IPS-18c (cell line): ENCODE measurements around the gene SULF2.

Source experiments
- H3K4me3 ChIP-seq: 2 replicates; pipeline ENCODE4 v1.7.0; 2013; ENCODE audit warnings: low read depth, mild to moderate bottlenecking, low read length, moderate library complexity; ENCODE audit not compliant: insufficient read depth
- H3K9me3 ChIP-seq: one replicate; pipeline ENCODE4 v1.6.1; 2013; ENCODE audit warnings: mild to moderate bottlenecking, low read length, moderate library complexity; ENCODE audit not compliant: control insufficient read depth, insufficient read depth

The SULF2 gene

DNA sequence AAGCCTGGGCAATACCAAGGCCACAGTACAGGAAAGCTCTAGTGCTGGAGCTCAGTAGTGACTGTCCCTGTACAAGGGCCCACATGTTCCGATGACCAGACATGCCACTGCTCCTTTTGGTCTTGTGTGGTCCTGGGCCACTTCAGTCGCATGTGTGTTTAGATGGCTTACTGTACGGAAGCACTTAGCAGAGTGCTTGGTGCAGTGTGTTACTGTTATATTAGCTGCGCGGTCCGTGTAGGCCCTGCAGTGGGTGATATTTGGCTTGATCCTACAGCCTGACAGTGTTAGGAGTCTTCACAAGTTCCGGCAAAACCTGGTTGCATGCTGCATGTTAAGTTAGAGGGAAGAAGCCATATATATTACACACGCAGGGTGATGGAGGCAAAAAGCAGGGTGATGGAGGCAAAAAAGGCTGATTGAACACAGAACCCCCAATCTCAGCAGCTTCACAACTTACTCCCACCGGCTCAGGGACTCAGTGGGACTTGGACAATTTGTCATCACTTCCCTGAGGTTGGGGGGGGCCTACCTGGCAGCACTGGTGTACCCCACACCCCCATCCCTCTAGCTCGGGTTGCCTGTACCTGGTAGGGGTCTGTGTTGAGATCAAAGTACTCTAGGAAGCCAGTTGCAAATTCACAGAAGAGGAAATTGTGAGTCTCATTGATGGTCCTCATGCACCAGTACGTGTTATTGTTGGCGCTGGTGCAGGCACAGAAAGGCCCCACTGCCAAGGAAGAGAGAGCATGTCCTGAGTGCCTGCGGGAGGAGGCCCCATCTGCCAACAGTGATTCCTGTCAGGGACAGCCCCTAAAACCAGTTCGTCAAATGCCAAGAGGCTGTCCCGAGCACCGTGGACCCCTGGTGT lies 122.6 kb downstream of the SULF2 start:
- H3K4me3 ChIP-seq, result no peak overlapping the region

DNA sequence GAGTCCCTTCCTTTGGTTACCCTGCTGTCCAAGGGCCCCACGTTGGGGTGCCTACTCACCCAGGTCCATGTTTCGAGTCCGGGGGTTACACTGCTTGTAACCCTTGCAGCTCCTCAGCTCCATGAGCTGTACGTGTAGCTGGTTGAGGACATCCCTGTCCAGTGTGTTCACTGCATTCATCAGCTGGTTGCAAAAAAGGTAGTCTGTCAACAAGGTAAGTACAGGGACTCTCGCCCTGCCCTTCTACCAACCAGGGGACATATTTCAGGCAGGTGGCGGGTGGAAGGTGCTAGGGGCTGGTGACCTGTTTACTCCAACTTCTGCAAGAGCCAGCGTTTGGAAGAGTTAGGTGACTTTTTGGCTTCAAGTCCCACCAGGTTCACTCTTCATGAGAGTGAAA lies 123.6 kb downstream of the SULF2 start:
- no peaks in the 10 kb centered on the region for H3K9me3 ChIP-seq
- no peak overlapping the region for H3K4me3 ChIP-seq

More for the DNA sequence above, 122.6 kb downstream of the SULF2 start:
- no peaks in the 10 kb centered on the region for H3K9me3 ChIP-seq

GRCh38 chr20:47660983-47661700 lies 124.1 kb downstream of the SULF2 start:
- Histone ChIP-seq H3K4me3 (no peak overlapping the region), H3K9me3 (no peaks in the 10 kb centered on the region)

DNA sequence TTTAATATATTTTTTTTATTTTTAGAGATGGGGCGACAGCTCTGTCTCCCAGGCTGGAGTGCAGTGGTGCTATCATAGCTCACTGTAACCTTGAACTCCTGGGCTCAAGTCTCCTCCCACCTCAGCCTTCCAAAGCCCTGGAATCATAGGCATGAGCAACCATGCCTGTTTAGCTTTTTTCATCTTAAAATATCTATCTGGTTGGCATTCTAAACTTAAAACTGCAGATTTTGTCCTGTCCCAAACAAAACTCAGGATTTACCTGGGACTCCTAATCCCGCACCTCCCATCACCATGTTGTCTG lies 124.7 kb downstream of the SULF2 start:
- Histone ChIP-seq H3K9me3 (no peaks in the 10 kb centered on the region), H3K4me3 (no peak overlapping the region)

- no peak overlapping the region for H3K4me3 ChIP-seq
These were observed 125.2 kb downstream of the SULF2 start for GRCh38 chr20:47659904-47660601.

GRCh38 chr20:47656318-47656717 lies 129.0 kb downstream of the SULF2 start:
- H3K4me3 ChIP-seq, result no peak overlapping the region
- H3K9me3 ChIP-seq, result no peaks in the 10 kb centered on the region

More at GRCh38 chr20:47659904-47660601, 125.2 kb downstream of the SULF2 start:
- no peaks in the 10 kb centered on the region for H3K9me3 ChIP-seq

DNA sequence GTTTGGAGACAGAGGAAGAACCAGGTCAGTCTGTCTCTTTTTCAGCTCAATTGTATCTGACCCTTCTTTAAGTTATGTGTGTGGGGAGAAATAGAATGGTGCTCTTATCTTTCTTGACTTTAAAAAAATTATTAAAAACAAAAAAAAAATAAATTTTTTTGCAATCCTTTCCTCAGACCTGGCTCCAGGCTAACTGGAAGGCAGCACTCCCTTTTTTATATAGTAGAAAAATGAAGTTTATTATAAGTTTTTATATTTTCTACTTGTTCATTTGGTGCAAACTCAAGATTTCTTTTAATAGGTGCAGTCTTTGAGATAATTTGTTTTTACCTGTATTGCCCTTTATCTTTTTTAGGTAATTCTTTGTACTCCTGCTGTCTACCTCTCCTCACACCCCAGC lies 129.6 kb downstream of the SULF2 start:
- H3K4me3 ChIP-seq, result no peak overlapping the region
- H3K9me3 ChIP-seq, result no peaks in the 10 kb centered on the region

- no peak overlapping the region for H3K4me3 ChIP-seq
These were observed 130.9 kb downstream of the SULF2 start for GRCh38 chr20:47654370-47654769.

DNA sequence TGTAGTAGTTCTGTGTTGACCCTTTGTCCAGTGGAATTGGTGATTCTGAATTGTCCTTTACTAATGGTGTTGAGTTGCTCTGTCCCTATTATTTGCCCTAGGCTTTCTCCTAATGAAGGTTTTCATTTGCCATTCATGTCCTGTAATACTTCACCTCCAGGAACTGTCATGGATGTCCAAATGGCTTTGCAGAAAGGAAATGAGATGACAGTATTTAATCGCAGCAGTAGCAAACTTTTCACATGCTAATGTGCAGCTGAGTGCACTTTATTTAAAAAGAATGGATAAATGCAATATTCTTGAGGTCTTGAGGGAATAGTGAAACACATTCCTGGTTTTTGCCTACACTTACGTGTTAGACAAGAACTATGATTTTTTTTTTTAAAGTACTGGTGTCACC lies 131.4 kb downstream of the SULF2 start:
- Histone ChIP-seq H3K9me3 (no peaks in the 10 kb centered on the region), H3K4me3 (no peak overlapping the region)

More at GRCh38 chr20:47654370-47654769, 130.9 kb downstream of the SULF2 start:
- no peaks in the 10 kb centered on the region for H3K9me3 ChIP-seq

- H3K9me3 ChIP-seq, result no peaks in the 10 kb centered on the region
- H3K4me3 ChIP-seq, result no peak overlapping the region
These were observed 132.5 kb downstream of the SULF2 start for GRCh38 chr20:47652794-47653193.

GRCh38 chr20:47652301-47652700 lies 133.0 kb downstream of the SULF2 start:
- Histone ChIP-seq H3K9me3 (no peaks in the 10 kb centered on the region), H3K4me3 (no peak overlapping the region)

GRCh38 chr20:47648943-47649342 lies 136.3 kb downstream of the SULF2 start:
- Histone ChIP-seq H3K4me3 (no peak overlapping the region), H3K9me3 (no peaks in the 10 kb centered on the region)

GRCh38 chr20:47647994-47648393 lies 137.3 kb downstream of the SULF2 start:
- no peaks in the 10 kb centered on the region for H3K9me3 ChIP-seq
- no peak overlapping the region for H3K4me3 ChIP-seq

- H3K4me3 ChIP-seq, result no peak overlapping the region
- H3K9me3 ChIP-seq, result no peaks in the 10 kb centered on the region
These were observed 139.6 kb downstream of the SULF2 start for GRCh38 chr20:47645632-47646031.

- Histone ChIP-seq H3K9me3 (no peaks in the 10 kb centered on the region), H3K4me3 (no peak overlapping the region)
These were observed 142.7 kb downstream of the SULF2 start for GRCh38 chr20:47642624-47643023.

DNA sequence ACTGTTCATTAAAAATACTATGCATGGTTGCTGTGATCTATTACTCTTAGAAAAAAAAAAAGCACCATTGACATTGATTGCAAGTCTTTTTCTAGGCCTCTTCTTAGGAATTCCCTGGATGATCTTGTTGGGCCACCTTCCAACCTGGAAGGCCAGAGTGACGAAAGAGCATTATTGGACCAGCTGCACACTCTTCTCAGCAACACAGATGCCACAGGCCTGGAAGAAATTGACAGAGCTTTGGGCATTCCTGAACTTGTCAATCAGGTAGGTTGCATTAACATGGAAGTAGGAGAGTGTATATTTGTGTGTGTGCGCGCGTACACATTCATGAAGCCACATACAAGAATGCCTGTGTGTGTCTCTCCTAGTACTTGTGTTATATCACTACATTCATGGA lies 143.2 kb downstream of the SULF2 start:
- Histone ChIP-seq H3K4me3 (no peak overlapping the region), H3K9me3 (no peaks in the 10 kb centered on the region)

- Histone ChIP-seq H3K4me3 (no peak overlapping the region), H3K9me3 (no peaks in the 10 kb centered on the region)
These were observed 146.4 kb downstream of the SULF2 start for GRCh38 chr20:47638851-47639250.

DNA sequence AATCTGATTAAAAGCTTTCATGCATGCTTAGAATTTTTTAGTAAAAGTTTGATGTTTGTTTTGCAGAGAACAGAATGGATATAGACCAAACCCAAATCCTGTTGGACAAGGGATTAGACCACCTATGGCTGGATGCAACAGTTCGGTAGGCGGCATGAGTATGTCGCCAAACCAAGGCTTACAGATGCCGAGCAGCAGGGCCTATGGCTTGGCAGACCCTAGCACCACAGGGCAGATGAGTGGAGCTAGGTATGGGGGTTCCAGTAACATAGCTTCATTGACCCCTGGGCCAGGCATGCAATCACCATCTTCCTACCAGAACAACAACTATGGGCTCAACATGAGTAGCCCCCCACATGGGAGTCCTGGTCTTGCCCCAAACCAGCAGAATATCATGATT lies 150.0 kb downstream of the SULF2 start:
- Histone ChIP-seq H3K9me3 (no peaks in the 10 kb centered on the region), H3K4me3 (no peak overlapping the region)
